ENCODE data around the gene ADGRG1.
A peak's percentile ranks its signal among the peaks of the same experiment; 100 is the strongest.

ADGRG1 gene

DNA sequence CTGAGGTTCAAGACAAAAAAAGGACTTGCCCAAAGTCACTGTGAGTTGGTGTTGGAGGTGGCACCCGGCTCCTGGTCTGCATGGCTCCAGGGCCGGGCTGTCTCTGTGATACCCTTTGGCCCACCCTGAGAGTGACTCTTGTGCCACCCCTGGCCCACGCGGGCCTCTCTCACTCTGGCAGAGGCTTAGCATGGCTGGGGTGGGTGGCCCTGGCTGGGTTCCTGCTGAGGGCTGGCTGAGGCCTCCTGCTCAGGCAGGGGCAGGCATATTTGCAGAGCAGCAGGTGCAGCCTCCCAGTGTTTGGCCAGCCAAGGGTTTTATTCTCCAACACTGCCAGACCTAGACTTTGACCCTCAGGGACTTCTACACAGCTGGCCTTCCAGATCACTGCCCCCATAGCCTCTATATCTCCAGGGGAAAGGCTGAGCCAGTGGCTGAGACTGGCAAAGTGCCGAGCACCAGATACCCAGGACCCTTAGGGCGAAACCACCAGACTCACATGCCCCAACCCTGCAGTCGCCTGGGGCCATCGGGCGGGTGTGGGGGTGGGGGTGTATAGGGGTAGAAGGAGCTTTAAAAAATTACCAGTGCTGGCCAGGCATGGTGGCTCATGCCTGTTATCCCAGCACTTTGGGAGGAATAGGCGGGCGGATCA lies 21.5 kb upstream of the ADGRG1 start:
- DNase-seq, result peak; percentile 1

DNA sequence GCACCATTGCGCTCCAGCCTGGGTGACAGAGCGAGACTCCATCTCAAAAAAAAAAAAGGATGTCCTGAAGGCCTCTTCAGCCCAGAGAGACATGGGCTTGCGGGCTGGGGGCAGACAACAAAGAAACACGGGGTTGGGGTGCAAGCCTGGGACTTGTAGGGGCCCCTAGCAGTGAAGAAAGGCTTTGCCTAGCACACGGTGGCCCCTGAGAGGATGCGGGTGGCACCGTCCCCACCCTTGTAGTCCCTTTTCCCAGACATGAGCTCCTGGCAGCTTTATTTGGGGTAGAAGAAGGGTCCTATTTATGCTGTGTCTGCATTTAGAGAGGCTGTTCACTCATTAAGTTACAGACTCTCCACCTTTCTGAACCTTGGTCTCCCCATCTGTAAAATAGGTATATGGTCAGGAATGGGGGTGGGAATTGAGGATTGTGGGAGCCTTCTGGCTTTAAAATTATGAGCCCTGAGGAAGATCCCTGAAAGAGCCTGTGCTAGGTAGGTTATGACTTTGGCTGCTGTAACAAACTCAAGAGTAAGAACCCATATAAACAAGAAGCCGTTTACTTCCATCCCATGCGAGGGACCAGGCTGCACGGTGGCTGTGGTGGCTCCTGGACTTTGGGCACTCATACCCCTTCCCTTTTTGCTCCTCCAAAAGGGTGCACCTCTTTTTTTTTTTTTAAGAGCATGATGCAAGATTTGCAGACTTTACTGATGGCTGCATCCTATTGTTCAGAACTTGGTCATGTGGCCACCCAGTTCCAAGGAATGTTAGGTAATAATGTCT lies 20.6 kb upstream of the ADGRG1 start:
- peak; percentile 0 for DNase-seq

DNA sequence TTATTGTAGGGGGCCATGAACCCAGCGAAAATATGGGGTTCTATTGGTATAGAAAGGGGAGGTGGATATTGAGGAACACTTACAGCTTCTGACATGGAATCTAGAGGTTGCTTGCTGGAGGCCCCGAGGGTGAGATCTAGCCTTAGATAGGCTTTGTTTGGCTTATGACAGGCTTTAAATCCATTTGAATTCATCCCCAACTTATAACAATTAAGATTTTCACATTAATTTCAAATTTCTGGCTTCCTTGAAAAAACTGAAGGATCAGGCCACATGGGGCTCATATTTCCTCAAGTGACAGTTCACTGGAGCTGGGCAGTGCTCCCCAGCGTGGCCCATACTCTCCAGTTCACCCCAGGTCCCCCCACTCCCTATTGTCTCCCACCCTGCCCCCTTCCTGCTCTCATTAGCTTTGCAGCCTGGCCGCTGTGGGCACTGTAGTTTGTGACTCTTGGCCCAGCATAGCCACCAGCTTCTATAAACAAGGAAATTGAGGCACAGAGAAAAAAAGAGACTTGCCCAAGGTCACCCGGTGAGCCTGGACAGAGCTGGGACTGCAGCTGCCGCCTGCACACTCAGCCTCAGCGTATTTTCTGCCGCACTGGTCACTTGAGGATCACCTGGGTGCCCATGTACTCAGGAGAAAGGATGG lies 19.8 kb upstream of the ADGRG1 start:
- peak; percentile 1 for DNase-seq

DNA sequence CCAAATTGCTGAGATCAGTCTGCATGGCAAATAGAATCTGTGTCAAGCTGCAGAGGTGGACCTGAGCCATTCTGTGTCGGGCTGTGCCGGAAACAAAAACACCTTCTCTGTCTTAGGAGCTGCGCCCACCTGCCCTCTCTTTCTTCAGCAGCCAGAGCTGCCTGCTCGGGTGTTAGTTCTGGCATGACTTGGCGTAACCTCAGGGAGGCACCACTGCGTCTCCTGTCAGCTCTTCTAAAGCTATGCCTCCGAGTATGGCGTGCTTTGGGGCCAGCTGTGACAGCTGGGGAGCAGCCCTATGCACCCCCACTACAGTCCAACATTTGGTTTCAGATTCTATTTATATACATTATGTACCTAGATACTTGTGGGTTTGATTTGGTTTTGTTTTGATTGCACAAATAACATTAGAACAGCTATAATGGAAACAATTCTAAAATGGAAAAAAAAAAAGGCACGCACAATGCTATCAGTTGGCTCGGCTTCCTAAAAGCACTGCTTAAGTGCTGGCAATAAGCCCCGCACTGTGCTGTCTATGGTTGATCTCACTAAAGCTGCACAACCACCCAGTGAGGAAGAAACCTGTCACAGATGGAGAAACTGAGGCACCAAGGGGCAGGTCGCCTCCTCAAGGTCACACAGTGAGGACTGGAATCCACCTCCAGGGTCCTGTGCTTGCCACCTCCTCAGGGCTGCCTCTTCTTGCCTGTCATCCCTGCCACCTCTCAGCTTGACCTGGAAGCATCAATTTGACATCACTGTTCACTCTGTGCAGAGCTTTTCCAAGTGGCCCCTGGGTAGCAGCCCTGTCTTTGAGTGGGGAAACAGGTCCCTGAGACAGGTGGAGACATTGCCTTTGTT lies 18.7 kb upstream of the ADGRG1 start:
- peak; percentile 89 for DNase-seq

DNA sequence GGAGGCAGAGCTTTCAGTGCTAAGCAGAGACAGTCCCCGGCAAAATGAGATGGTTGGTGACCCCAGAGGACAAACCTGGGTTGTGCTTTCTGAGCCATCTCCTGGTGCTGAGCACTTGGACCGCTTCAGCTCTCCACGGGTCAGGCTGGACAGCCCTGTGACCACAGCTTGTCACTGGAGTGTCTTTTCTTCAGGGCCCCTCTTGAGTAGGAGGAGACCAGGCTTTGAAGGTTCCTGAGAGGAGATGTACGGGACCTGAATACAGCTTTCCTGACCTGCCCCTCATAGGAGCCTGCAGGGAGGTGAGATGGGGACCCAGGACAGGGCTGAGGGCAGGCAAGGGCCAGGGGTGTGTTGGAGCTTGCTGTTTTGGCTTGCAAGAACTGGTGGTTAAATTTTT lies 17.8 kb upstream of the ADGRG1 start:
- no peak for DNase-seq

DNA sequence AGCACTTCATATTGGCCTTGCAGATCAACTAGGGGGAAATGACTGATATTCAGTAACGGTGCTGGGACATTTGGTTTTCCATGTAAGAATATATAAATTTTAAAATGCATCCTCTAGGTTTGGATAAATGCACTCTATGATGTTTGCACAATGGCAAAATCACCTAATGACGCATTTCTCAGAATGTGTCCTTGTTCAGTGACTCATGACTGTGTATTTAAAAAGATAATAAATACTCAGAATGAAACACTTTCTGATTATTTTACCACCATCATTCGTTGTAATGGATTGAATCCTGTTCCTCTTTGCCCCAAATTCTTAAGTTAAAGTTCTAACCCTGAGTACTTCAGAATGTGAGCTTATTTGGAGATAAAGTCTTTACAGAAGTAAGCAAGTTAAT lies 17.2 kb upstream of the ADGRG1 start:
- DNase-seq, result no peak

DNA sequence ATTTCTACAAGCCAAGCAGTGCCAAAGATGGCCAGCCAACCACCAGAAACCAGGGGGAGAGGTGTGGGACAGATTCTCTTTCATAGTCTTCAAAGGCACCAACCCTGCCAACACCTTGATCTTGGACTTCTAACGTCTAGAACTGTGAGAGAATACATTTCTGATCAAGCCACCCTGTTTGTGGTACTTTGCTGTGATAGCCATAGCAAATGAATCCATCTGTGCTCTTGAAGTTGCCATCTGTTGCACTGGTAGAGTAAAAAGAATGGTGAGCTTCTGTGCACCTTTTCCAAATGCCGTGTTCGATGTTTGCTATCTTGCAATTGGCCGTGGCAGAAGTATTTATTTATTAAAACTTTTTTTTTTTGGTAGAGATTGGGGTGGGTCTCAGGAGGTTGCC lies 16.7 kb upstream of the ADGRG1 start:
- DNase-seq, result no peak

DNA sequence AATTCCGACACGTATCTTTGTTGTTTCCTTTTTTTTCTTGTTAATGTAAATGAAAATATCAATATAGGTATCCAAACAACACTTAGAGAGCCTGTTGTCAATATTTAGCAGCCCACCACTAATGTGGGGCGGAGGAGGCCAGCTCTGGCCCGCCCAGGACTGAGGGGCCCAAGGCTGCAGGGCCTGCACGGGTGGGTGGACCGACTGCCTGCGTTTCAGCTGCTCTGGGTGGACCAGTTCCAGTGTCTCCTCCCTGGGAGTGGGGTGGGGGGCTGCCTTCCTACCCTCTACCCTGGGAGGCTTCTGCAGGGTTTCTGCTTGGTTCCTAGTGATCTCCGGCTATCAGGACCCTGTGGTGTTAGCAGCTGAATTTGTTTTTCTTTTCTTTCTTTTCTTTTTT lies 15.9 kb upstream of the ADGRG1 start:
- no peak for DNase-seq

DNA sequence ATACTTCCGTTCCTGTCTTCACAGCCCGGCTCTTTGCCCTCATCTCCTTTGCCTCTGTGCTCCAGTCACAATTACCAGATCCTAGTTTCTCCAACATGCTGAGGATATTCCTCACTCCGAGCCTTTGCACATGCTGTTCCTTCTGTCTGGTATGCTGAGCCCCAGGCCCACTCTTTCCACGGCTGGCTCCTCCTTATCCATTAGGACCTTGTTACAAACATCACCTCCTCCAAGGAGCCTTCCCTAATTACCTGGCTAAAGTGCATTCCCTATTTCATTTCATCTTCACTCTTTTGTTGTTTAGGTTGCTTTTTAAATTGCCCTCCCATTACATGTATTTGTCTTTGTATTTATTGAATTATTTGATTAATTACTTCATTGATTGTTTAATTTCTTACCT lies 14.9 kb upstream of the ADGRG1 start:
- DNase-seq, result no peak

DNA sequence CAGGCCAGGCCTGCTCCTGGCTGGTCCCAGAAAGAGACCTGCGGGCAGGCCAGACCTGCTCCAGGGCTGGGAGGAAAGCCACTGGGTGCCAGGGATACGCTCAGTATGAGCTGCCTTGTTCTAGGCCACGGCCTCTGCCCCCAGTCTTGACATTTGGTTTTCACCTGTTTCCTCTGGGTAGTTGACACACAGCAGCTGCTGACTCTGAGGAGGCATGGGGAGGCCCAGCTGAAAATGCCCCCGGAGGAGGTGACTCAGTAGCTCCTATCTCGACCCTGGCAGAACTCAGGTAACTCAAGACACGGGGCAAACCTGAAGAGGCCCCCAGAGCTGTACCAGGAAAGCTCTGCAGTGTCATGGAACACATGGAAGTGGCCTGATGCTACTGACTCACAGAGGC lies 13.9 kb upstream of the ADGRG1 start:
- peak; percentile 72 for DNase-seq

DNA sequence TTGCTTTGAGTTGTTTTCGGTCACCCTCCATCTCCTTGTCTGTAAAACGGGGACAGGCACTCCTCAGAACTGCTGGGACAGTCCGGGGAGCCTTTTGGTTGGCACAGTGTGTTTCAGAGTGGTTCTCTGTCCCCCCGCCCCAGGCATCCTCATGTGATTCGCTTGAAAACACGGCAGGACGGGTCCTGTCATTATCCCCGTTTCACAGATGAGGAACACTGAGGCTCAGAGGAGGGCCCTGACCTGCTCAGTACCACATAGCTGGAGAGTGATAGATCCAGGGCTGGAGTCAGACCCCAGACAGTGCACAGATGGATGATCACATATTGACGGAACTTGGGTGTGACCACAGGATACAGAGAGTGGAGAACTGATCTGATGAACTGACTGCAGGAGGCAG lies 13.5 kb upstream of the ADGRG1 start:
- DNase-seq, result no peak

DNA sequence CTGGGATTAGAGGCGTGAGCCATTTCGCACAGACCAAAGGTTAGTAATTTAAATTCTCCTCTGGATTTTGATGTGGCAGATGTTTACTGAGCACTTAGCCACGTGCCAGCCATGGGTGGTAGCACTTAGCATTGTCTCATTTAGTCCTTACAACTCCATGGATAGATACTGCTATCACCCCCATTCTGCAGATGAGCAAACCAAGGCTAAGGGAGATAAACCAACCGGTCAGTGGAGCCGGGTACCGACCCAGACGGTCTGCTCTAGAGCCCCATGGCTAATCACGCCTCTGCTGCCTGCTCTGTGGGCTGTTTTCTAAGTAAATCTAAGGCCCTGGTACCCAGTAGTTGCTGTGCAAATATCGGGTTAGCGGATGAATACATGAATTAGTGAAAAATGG lies 12.6 kb upstream of the ADGRG1 start:
- no peak for DNase-seq

DNA sequence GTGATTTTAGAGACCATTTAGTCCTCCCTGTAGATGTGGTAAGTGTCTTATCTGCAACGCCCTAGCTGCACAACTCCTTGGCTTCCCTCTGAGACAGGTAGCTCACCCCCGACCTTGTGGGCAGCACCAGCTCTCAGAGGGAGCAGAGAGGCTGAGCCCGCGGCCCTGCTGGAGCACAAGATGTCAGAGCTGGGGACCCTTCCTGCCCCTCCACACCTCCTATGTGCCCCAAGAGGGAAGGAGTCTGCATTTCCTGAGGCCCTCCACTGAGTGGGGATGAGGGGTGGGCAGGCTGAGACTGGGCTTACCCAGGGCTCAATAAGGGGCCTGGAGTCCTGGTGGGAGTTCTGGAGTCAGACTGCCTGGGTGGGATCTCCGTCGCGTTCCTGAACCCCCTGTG lies 12.2 kb upstream of the ADGRG1 start:
- no peak for DNase-seq

DNA sequence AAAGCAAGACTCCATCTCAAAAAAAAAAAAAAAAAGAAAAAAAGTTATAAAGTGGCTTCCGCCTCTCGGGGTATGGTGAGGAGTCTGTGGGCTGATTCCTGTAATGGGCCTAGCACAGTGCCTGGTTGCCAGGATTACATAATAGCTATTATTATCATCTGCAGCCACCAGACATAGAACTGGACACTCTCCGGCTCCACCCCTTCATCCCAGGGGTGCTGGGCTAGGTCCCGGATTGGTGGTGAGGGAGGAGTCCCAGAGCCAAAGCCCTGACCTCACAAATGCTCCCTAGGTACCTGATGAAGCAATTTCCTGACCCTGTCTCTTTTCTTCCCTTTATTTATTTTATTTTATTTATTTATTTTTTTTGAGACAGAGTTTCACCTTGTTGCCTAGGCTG lies 11.6 kb upstream of the ADGRG1 start:
- DNase-seq, result no peak

DNA sequence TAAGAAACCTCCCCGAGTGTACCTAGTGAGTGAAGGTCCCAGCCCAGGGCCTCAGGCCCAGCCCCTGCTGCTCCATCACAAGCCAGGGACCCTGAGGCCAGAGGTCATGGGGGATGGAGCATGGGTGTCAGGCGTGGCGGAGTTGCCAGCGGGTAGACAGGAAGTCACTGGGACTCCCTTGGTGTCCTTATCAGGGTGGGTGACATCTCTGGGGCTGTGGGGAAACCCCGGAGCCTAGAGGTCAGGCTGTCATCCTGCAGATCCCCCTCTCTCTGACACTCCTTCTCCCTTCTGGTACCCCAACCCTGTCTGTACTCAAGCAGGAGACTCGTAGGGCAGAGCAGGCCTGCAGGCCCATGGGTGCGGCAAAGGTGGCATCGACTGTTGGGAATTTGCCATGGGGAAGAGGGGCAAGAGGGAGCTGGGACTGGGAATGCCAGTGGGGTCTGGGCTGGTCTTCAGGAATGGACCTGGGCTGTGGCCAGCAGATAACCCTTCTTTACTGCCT lies 10.8 kb upstream of the ADGRG1 start:
- no peak for DNase-seq

DNA sequence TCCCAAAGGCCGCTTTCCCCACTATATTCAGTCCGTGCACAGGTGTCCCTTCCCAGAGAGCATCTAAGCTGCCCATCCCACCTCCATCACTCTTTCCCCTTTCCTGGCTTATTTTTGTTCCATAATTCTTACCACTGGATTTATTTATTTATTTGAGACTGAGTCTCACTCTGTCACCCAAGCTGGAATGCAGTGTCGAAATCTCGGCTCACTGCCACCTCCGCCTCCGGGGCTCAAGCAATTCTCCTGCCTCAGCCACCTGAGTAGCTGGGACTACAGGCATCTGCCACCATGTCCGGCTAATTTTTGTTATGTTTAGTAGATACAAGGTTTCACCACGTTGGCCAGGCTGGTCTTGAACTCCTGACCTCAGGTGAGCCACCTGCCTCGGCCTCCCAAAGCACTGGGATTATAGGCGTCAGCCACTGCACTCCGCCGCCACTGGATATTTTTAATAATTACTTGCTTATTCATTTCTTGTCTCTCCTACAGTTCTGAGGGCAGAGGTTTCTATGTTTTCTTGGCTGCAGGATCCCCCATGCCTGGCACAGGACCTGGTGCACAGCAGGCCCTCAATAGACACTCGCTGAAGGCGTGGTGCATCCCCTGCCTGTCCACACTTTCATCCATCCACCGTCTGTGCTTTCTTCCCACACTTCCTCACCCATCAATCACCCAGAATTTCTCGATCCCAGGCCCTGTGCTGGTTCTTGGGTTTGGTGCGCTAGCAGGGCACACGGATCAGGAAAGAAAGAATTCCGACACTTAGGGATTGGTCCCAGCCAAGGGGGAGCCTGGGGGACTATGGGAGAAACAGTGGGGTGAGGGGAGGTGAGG lies 9.9 kb upstream of the ADGRG1 start:
- DNase-seq, result no peak

DNA sequence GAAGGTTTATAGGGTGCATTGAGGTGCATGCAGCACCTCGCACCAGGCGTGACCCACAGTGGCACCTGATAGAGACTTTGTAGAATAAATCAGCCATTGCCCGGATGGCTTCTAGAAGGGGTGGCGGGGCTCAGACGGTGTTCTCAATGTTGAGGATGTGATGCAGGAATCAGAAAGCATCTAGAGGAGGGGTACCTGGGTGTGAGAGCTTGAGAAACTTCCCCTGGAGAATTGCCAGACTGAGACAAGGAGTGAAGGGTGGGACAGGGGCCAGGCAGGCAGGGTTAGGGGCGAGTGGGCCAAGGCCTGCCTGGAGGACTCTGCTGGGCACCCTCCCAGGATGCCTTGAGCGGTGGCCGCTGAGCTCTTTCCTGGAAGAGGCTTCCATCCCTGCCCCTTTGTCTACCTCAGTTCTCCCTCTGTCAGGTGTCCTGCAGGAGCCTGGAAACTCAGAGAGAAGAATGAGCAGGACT lies 9.3 kb upstream of the ADGRG1 start:
- DNase-seq, result no peak

DNA sequence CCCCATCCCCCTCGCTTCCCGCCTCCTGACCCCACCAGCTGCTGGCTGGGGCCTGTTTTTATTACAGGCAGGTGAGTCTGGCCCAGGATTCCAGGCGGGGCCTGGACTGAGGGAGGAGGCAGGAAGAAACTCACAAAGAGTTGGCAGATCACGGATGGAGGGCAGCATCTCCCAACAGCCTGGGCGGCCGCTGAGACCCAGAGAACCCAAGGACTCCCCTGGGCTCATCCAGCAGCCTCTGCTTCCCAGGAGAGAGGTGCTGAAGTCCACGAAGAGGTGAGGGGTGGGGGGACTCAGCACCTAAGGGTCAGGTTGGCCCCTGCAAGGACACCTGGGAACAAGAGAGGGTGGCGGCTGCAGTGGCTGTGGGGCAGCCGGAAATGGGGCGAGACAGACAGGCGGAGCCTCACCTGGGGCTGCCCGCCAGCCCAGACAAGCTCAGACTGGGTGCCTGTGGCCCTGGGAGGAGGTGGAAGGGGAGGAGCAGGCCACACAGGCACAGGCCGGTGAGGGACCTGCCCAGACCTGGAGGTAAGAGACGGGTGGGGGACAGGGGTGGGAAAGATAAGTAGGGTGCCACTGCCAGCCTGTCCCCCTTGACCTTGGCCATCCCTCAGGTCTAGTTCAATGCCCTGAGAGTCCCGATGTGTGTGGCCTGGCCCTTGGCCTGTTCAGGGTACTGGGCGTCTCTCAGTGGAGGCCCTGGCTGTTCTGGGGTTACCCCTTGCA lies 8.7 kb upstream of the ADGRG1 start:
- no peak for DNase-seq

DNA sequence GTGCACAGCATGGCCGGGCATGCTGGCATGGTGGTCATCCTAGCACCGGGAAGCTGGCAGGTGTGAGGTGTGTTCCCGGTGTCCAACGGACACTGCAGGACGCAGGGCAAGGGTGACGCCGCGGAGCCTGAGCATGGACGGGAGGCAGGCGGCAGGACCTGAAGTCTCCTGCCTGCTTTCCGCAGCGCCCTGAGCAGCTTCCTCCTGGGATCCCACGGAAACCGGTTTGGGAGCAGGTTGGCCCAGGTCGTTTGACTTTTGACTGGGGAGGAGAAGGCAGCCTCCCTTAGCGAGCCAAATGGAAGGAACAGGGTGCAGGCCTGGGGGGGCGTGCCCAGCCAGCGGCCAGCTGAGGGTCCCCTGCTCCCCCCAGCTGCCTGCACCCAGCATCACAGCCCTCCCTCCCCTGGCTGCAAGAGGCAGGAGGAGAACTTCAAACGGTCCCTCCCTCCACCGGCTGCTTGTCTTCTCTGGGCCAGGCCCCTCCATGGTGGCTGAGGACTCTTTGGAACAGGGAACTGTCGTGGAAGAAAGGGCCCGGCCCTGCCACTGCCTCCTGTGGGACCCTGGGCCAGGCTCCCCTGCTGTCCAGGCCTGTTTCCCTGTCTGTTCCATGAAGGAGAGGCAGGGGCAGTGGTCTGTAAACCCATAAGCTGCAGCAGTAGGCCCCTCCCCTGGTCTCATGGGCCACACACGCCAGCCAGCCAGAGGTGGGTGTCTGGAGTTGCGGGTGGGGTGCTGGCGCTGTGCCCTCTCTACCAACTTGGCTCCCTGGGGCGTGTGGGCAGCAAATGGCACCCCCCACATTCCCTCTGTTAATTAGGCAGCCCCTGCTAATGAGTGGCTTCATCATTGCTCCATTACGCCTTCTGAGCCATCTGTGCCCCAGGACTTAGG lies 7.8 kb upstream of the ADGRG1 start:
- no peak for DNase-seq
